HG02840 (cell line): ENCODE data around the gene APOBEC3G.

Experiments used
- ATAC-seq: cut with Tn5 transposase; IDR thresholded peaks from one replicate; pipeline ENCODE4 v1.9.1; 2021; ENCODE audit warnings: mild to moderate bottlenecking, moderate library complexity, moderate number of reproducible peaks; ENCODE audit not compliant: unreplicated experiment, low FRiP score

Gene APOBEC3G

DNA sequence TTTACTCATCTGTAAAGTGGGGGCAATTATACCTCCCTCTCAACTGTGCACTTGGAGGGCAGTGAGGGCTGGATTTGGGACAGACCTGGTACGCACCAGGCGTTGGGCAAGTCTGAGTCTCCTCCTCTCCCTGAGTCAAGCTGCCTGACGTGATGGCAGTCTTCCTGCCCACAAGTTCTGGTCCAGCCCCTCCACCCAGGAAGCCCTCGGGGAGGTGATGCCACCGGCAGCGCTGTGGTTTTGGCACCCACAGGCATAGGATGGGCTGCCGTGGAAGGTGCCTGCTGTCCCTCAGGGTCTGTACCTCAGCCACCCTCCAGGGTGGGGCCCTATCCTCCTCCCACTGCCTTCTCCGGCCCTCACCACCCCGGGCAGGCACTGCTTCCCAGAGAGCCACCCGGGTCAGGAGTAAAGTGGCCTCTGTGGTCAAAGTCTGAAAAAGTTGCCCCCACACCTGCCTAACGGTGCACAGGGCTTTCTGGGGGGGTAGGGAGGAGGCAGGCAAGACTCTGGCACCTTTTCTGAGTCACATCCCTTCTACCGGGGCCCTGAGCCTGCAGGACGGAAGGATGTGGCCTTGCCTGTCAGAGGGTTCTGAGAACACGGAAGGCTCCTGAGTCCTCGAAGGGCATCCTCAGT lies 13.5 kb downstream of the APOBEC3G start:
- no peak for ATAC-seq

DNA sequence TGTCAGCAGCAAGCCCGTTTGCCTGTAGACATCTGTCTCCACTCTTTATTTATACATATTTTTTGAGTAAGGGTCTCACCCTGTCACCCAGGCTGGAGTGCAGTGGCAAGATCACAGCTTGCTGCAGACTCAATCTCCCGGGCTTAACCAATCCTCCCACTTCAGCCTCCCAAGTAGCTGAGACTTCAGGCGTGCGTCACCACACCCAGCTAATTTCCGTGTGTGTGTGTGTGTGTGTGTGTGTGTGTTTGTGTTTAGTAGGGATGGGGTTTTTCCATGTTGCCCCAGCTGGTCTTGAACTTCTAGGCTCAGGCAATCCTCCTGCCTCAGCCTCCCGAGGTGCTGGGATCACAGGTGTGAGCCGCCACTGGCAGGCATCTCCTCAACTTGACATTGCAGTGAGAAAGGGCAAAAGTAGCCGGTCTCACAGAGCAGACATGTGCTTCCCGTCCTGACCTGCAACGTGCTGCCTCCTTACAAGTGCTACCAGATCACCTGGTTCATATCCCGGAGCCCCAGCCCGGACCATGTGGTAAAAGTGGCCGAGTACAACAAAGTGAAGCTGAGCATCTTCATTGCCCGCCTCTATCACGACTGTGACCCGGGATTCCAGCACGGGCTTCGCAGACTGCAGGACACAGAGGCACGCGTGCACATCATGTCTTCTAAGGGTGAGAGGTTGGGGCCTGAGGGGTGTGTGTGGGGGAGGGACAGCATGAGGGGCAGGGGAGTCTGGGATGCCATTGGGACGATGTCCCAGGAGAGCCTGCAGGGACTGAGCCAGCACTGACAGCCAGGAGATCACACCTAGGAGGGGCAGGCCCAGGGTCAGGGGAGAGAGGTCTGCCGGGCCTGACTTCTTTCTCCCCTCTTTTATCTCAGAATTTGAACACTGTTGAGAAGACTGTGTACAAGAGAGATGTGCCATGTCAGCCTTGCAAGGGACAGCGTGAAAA lies 14.3 kb downstream of the APOBEC3G start:
- no peak for ATAC-seq

DNA sequence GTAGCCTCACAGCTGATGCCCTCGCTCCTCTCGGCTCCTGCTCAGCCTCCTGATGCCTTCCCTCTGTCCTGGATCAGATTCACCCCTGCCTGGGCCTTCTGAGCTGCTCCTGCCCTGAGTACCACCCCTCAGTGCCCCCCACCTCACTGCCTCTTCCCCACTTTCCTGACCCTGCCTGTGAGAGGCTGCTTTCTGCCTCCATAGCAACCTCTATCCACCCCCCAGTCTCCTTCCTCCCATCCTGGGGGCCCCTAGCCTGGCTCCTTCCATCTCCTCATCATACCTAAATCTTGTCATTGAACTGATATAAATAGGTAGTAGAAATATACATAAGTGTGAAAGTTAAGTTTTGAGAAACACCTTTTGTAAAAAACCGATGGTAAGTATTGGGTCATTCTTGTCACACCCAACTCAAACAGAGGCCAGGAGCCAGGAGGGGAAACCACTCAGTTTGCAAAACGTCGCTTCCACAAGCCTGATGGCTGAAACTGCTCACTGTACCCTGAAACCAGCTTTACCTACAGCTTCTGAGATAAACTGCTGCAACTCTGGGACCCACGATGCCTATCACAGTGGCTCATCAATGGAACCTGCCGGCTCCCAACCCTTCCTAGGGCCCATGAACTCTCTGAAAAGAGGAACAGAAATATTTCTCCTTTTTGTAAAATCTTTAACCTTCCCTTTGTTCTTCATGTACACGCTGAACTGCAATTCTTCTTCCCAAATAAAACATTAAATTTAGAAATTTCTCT lies 15.2 kb downstream of the APOBEC3G start:
- ATAC-seq: no peak

DNA sequence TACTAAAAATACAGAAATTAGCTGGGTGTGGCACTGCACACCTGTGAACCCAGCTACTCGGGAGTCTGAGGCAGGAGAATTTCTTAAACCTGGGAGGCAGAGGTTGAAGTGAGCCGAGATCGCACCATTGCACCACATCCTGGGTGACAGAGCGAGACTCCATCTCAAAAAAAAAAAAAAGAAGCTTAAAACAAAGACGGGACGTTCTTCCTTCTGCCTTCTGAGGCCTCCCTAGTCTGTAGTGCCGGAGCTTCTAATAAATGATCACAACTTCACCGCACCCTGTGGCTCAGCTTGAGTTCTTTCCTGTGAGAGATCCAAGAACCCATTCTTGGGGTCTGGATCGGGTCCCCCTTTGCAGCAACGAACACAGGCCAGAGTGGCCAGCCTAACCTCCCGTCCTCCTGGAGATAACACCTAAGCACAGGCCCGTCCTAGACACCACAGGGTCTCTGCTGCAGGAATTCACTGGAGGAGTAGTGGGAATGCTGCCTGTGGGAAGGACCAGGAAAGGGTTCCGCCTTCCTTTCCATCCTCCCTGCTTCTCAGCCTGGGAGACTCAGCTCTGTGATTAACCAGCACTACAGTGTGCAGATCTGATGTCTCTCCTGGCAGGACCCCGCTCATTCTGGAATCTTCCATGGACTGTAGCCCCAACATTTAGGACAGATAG lies 17.8 kb downstream of the APOBEC3G start:
- ATAC-seq: no peak

DNA sequence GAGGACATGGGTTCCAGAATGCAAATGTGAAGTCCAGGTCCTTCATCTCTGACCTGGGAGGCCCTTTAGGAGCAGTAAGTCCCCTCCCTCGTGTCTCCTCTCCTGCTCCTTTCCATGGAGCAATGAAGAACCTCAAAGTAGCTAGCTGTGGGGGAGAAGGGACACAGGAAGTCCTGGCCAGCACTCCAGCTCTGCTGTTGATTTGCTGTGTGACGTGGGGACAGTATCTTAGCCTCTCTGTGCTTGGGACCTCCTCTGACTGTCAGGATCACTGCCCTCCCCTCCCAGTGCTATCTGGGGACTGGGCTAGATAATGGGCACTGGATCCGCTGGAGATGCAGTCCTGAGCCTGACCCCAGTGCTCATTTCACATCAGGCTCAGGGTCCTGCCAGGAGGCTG lies 18.9 kb downstream of the APOBEC3G start:
- no peak for ATAC-seq

DNA sequence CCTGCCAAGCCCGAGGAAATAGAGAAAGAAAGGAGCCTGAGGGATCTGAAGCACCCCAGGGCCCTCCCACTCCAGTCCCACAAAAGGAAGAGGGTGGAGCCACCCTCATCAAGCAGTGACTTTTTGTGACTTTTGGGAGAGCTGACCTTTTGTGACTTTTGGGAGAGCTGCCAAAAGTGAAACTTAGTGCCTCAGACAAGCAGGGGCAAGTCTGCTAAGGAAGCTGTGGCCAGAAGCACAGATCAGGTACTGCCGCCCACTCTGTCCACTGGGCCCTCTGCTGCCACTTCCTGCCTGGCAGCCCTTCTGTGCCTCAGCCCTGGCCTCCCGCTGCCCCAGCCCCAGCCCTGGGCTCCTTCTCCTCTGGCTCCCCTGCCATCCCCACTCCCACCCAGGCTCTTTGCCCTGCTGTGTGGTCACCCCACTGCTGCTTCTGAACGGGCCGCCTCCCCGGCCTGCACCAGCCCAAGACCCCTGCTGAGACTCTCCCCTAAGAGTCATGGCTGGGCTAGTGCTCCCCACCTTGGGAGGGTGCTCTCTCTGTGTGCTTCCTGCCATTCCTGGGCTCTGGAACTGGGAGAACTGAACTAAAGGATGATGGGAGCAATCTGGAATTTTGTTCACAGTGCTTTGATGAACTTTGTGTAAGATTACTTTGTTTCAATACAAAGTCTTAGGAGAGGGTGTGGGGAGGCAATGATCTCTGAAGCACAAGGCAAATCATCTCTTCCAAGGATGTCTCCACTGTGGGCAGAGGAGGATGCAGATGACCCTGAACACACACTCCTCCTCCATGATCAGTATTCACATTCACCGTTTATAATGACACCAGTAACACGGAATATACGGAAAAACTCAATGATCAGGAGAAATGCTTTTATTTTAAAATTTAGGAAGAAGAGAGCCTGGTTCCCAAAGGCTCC lies 20.3 kb downstream of the APOBEC3G start, which contains the start of gene APOBEC3H:
Gene APOBEC3H, plus strand, starts transcription at position 147 of the 923 bp plus-strand sequence. CDS start 3,035 bp downstream, outside the sequence.
- no peak for ATAC-seq

DNA sequence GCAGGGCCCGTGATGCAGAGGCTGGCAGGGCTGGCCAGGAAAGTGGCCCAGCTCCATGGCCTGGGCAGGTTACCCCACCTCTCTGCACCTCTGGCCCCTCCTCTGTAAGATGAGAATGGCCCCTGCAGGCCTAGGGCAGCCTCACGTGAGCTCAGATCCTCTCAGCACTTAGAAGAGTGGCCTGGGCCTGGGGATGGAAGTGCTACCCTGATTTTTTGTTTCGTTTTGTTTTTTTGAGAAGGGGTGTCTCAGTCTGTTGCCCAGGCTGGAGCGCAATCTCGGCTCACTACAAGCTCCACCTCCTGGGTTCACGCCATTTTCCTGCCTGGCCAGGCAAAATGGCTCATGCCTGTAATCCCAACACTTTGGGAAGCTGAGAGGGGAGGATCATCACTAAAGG lies 21.0 kb downstream of the APOBEC3G start:
- no peak for ATAC-seq

DNA sequence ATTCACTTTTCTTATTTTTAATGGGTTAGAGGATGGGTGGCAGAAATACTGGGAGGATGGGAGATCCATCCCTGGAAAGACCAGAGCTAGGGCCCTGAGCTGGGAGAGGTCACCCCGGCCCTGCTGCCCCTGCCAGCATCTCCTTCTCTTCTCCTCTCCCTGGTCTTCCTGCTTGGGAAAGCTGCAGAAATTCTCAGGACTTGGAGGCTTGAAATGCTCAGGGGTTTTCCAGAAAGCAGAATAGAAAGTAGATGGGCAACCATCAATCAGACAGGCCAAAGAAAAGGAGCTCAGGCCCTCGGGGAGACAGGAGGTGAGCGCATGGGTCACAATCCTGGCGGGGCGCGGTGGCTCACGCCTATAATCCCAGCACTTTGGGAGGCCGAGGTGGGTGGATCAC lies 21.5 kb downstream of the APOBEC3G start:
- ATAC-seq: no peak

DNA sequence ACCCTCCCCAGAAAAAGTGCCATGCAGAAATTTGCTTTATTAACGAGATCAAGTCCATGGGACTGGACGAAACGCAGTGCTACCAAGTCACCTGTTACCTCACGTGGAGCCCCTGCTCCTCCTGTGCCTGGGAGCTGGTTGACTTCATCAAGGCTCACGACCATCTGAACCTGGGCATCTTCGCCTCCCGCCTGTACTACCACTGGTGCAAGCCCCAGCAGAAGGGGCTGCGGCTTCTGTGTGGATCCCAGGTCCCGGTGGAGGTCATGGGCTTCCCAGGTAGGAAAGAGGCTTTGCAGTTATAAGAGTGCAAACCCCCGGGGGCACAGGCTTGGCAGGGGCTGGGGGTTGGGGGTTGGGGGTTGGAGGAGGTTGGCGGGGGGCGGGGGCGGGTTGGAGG lies 24.2 kb downstream of the APOBEC3G start:
- no peak for ATAC-seq

DNA sequence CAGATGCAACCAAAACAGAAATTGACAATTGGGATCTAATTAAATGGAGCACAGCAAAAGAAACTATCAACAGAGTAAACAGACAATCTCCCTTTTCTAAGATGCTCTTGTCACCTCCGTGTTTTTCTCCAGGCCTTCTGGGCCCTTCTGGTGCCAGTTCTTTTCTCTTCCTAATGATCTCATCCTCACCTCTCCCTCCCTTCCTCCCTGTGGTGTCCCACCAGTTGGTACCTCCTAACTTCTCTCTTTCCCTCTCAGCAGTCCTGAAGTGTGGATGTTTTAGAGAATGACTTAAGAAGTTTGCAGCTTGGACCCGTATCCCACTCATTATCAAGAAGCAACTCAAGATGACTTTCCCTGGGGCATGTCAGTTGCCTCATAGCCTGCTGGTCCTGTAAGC lies 26.4 kb downstream of the APOBEC3G start:
- no peak for ATAC-seq

DNA sequence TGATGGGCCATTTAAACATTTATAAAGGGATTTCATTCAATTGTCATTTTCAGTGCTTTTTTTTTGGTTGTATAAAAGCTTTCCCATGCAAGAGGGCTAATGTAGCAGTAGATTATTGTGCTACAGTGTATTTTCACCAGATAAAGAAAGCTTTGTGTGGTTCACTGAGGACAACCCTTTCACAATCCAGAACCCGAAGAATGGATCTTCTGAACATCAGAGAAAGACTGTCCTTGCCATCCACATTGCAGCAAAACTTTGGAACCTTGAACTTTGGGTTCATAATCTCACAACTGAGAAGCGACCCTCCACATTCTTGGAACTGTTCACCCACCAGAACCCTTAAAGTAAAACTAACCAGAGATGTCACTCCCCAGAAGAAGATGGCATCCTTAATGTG lies 29.3 kb downstream of the APOBEC3G start:
- no peak for ATAC-seq

DNA sequence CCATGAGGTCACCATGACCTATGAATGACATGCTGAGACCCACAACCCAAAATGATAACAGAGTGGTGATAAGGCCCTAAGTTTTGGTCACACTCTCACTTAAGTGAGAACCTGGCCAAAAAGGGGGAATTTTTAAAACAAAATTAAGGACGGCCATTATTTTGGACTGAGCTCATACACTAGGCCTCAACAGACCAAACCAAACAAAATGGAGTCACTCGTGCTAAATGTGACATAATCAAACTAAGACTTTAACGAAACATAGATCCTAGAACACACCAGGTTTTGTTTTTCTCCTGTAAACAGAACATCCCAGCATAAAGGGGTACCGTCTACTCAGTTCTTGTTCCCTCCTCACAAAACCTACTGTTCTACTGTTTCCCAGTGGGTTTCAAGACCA lies 31.4 kb downstream of the APOBEC3G start:
- no peak for ATAC-seq

DNA sequence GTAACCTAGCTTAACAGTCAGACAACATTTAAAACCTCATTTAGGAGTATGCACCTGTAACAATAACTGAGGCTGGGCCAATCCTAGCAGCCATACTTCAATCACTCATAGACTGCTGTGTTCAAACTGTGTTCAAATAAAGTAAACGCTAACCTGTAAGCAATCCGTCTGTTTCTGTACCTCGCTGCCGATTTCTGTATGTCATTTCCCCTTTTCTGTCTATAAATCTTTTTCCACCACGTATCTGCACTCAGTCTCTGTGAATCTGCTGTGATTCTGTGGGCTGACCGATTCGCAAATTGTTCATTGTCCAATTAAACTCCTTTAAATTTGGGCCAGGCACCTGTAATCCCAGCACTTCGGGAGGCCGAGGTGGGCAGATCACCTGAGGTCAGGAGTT lies 32.3 kb downstream of the APOBEC3G start:
- no peak for ATAC-seq

DNA sequence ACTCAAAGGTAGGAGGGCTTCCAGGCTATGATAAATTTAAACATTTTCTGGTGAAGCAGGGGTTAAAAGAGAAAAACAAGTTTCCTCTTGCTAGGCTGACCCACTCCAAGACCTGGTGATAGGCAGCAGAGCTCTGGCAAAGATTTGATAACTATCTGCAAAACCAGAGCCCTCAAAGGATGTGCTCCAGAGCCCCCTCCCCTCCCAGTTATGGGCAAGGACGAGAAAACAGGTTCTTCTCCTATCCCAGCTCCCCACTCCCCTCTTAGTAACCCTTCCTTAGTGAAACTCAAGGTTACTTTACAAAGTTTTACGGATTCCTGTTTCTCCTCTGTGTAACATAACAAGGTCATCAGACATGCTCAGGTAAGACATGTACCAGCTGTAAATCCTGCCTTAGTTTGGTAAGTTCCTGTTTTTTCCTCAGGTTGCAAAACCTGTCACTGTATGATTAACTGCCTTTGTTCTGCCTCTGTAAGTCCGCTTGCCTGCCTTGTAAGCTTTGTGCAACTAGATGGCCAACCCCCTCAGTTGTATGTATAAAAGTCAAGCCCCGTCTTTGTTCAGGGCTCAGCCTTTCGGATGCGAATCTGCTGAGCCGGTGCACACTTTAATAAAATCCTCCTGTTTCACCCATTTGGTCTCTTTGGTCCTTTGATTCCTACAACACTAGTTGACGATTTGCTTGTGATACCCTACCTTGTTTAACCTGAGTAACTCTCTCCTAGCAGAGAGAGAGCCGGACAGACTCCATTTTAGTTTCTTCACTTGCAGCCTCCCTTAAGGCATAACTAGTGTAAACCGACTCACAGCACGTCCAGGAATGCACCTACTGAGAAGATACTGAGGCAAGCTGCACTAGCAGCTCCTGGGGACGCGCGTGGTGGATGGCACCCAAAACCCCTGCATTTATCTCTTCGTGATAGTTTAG lies 33.8 kb downstream of the APOBEC3G start:
- no peak for ATAC-seq

DNA sequence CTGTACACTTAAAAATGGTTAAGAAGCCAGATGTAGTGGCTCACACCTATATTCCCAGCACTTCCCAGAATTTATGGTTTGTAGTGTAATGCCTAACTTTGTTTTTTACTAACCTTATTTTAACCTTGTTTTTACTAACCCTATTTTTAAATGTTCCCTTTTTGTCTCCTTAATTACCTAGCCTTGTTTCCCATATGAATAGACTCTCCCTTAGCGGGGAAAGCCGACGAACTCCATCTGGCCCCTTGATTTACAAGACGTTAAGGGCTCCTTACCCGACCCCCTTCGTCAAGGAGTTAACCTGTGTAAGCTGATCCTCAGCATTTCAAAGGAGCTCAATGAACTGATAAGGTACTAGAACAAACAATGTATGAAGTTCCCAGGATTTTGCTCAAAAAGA lies 37.0 kb downstream of the APOBEC3G start:
- ATAC-seq: no peak

DNA sequence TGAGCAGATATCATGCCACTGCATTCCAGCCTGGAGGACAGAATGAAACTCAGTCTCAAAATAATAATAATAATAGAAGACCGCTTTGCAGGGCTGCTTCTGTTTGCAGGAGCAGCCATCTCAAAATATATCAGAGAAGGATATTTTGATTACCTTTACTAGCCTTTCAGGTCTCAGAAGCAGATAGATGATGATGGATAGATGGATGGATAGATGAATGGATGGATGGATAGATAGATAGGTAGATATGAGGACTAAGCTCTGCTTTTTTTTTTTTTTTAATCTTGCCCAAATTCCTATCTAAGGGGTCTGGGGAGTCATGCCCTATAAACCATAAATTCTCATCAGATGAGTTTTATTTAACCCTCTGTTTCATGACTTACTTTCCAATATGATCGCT lies 38.5 kb downstream of the APOBEC3G start:
- ATAC-seq: no peak

DNA sequence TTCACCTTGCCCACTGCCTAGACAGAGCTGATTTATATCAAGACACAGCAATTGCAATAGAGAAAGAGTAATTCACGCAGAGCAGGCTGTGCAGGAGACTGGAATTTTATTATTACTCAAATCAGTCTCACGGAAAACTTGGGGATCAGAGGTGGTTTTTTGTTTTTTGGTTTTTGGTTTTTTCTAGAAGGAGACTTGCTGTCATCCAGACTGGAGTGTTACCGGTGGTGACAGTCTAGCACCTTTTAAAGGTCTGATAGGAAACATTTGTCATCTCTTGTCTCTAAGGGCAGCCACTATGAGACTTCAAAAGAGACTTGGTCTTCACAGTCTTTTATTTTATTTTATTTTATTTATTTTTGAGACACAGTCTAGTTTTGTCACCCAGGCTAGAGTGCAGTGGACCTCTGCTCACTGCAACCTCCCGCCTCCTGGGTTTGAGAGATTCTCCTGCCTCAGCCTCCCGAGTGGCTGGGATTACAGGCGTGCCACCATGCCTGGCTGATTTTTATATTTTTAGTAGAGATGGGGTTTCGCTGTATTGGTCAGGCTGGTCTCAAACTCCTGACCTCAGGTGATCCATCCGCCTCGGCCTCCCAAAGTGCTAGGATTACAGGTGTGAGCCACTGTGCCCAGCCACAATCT lies 39.0 kb downstream of the APOBEC3G start:
- no peak for ATAC-seq
